GM18873 (cell line): Measurements from ENCODE around the gene ZBTB20.

ENCODE experiments used
- ATAC-seq: cut with Tn5 transposase; IDR thresholded peaks from one replicate; pipeline ENCODE4 v1.9.1; 2021; ENCODE audit warnings: mild to moderate bottlenecking, moderate library complexity, moderate number of reproducible peaks; ENCODE audit not compliant: unreplicated experiment, low FRiP score

The ZBTB20 gene

GRCh38 chr3:114800272-114801031, 346.6 kb downstream of the ZBTB20 start:
- ATAC-seq, result no peak

GRCh38 chr3:114799816-114800215, 347.3 kb downstream of the ZBTB20 start:
- no peak for ATAC-seq

GRCh38 chr3:114796796-114797195, 350.3 kb downstream of the ZBTB20 start:
- ATAC-seq, result no peak

GRCh38 chr3:114794894-114795630, 352.0 kb downstream of the ZBTB20 start:
- ATAC-seq, result no peak

- no peak for ATAC-seq
Measured at GRCh38 chr3:114792159-114792918, 354.7 kb downstream of the ZBTB20 start.

- no peak for ATAC-seq
Measured at GRCh38 chr3:114790752-114791151, 356.3 kb downstream of the ZBTB20 start.

GRCh38 chr3:114789803-114790202, 357.3 kb downstream of the ZBTB20 start:
- ATAC-seq, result no peak

GRCh38 chr3:114775395-114775794, 371.7 kb downstream of the ZBTB20 start:
- ATAC-seq, result no peak

- ATAC-seq, result no peak
Measured at GRCh38 chr3:114770874-114771273, 376.2 kb downstream of the ZBTB20 start.

GRCh38 chr3:114764056-114764492, 383.0 kb downstream of the ZBTB20 start:
- no peak for ATAC-seq

GRCh38 chr3:114762144-114762543, 384.9 kb downstream of the ZBTB20 start:
- no peak for ATAC-seq

GRCh38 chr3:114760679-114761078, 386.4 kb downstream of the ZBTB20 start:
- no peak for ATAC-seq

- ATAC-seq, result no peak
Measured at GRCh38 chr3:114758831-114759699, 388.0 kb downstream of the ZBTB20 start.

- ATAC-seq, result peak; percentile 69
Measured at GRCh38 chr3:114756506-114757279, 390.4 kb downstream of the ZBTB20 start.

- no peak for ATAC-seq
Measured at GRCh38 chr3:114746502-114746901, 400.6 kb downstream of the ZBTB20 start.

- no peak for ATAC-seq
Measured at GRCh38 chr3:114745322-114746240, 401.5 kb downstream of the ZBTB20 start.

- no peak for ATAC-seq
Measured at GRCh38 chr3:114743746-114744485, 403.2 kb downstream of the ZBTB20 start.

- ATAC-seq, result no peak
Measured at GRCh38 chr3:114741066-114741465, 406.0 kb downstream of the ZBTB20 start.
